Nucleus accumbens (tissue), 56 donors: ENCODE results near the gene GNAI3.
A peak's percentile ranks its signal among the peaks of the same experiment; 100 is the strongest.

Source experiments
- DNase-seq, 56 donors: peaks; one replicate each; lab custom pipeline; 2025; lab: John Stamatoyannopoulos, UW

GNAI3 gene

GRCh38 chr1:109543283-109543987 is 5.0 kb upstream of the GNAI3 start:
- DNase-seq = no peak

DNA sequence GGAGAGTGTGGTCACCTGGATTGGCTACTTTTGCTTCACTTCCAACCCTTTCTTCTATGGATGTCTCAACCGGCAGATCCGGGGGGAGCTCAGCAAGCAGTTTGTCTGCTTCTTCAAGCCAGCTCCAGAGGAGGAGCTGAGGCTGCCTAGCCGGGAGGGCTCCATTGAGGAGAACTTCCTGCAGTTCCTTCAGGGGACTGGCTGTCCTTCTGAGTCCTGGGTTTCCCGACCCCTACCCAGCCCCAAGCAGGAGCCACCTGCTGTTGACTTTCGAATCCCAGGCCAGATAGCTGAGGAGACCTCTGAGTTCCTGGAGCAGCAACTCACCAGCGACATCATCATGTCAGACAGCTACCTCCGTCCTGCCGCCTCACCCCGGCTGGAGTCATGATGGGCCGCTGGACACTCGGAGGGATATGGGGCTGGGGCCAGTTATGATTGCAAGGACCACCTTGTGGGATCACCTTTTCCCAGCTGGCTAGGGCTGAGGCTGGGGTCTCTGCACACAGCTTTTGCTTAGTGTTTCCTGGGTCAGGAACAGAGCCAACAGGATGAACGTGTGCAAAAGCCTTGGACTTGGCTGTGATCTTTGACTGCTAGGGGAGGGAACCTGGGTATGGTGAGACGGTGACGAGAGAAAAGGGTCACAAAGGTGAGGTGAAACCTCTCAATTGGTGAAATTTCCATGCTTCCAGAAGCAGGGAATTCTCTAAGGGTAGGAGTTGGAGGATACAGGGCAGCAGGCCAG is 4.3 kb upstream of the GNAI3 start:
- no peak for DNase-seq

DNA sequence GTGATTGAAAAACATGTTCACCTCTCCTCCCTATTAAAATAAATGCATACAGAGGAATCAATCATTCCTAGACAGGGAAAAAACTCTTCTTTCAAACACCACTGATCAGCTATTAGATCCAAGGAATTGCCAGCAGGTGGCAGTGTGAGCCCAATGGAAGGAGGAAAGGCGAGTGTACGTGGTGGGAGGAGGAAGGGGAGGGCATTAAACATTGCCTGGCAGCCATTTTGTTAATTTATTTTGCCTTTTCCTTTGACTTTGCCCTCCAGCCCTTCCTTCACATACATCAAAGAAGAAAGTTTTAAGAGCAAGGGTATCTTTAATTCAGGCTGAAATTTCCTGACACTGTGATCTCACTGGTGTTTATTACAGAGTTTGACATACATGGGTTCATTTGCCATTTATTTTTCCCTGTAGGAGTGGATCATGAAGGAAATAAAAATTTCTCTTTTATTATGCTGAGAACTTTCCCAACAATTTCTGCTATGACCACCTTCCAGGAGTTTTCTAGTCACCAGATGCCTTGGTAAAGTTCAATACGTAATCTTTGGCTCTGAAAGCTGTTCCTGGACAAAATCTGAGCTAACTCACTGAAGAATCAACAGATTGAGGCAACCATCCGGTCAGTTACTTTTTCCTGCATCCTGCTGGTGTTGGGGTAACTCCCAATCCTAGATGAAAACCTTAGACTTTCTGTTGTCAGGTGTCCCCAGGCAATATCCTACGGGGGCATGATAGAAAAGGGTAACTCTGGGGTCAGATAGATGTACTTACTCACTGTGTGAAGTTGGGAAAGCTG is 1.9 kb upstream of the GNAI3 start:
- peak in 51 of 56 donors; percentile 28 to 94 (median 71) for DNase-seq

- peak in 5 of 56 donors; percentile 30 to 57 (median 46) for DNase-seq
These were observed 723 bp upstream of the GNAI3 start for GRCh38 chr1:109547463-109548320.

DNA sequence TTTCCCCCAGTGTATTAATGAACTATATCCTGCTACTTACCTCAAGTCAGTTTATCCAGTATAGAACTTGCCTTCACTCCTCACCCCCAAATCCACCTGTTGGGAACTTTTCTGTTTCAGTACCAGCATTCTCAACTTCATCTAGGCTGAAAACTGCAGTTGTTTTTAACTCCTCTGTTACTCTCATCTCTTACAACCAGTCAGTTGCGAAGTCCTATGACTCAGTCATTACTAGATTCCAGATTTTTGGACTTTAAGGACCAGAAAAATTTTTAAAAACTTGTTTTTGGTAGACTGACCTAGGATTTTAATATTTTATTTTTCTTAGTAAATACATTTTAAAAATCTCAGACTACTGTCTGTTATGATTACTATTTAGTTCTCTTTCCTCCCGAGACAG is 8.1 kb downstream of the GNAI3 start:
- DNase-seq = no peak

DNA sequence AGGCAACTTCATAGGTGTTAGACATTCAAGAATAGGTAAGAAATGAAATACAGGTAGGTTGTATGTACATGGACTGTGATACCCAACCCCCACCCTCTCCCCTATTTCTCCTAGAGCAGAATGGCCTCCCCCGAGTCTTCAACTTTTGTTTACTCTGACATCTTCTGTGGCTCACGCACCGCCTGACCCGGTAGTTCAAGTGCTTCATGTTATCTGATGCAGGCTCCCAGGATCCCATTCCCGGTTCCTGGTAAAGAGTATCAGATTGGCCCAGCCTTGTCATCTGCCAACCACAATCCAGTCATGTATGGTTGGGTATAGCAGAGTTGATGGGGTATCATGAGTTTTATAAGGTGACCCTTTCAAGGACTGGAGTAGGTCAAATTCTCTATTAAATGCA is 9.1 kb downstream of the GNAI3 start:
- DNase-seq = no peak

DNA sequence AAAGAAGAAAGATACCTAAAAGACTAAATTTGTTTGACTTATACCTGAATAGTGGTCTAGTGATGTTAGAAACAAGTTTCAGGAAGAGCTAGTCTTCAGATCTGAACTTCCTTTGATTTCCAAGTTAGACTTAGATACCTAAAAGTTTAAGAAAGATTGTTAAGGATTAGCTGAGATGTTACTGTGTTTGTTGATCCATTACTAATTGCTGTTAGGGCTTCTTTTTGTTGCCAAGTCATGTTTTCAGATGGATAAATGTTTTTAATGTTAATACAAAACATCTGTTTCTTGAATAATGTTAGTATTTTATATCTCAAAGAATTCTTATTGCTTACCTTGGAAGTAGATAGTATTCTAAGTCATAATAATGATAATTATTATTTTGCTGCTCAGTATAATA is 11.6 kb downstream of the GNAI3 start:
- no peak for DNase-seq

DNA sequence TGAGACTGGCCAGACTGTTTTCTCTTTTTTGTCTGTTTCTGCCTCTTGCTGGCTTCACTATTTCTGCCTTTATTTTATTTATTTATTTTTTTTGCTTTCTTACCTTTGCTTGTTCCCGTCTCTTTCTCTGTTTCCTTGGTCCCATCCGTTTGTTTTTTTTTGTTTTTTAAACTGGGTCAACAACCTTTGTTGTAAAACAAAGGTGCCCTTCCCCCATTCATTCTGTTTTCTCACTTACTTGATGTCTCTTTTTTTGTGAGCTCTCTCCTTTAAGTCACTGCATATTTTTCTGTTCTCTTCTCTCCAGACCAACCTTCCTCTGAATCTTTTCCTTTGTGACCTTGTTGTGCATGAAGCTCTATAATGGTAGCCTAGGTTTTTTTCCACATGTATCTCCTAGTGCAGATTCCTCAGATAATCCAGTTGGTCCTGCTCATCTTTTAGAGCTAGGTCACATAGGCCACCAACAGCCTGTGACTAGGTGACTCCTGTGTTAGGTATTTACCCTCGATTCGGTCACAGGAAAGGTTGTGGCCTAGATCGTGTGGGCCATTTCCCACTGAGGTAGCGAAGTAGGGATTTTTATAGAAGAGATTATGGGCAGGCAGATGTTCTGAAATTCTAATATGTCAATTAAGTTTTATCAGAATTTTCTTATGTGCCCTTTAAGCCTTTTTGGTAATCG is 15.9 kb downstream of the GNAI3 start:
- no peak for DNase-seq

- DNase-seq = no peak
These were observed 16.8 kb downstream of the GNAI3 start for GRCh38 chr1:109565241-109565640.

- DNase-seq = no peak
These were observed 18.6 kb downstream of the GNAI3 start for GRCh38 chr1:109566982-109567381.

DNA sequence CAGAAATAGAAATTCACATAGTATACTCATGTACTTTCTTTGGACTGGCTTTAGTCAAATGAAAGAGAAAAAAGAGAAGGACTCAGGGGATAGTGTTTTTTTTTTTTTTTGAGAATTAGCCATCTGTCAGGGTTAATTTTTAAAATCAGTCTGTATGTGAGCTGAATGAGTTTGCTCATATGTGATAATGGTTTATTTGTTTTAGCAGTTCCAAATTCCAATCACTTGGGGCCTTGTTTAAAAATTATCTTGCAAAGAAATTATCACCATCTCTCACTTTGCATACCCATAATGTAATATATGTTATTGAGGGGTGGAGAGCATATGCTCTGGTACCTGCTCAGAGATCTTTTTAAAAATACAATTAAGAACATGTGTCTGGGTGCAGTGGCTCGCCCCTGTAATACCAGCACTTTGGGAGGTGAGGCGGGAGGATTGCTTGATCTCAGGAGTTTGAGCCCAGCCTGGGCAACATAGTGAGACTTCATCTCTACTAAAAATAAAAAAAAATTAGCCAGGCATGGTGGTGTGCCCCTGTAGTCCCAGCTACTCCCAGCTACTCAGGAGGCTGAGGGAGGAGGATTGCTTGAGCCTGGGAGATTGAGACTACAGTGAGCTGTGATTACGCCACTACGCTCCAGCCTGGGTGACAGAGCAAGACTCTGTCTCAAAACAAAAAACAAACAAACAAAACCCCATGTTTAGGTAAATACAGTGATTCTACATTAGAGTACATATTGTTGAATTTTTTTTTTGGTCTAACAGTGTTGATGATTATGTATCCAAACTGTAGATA is 19.7 kb downstream of the GNAI3 start:
- DNase-seq = no peak

GRCh38 chr1:109569323-109569722 is 20.9 kb downstream of the GNAI3 start:
- DNase-seq = no peak

DNA sequence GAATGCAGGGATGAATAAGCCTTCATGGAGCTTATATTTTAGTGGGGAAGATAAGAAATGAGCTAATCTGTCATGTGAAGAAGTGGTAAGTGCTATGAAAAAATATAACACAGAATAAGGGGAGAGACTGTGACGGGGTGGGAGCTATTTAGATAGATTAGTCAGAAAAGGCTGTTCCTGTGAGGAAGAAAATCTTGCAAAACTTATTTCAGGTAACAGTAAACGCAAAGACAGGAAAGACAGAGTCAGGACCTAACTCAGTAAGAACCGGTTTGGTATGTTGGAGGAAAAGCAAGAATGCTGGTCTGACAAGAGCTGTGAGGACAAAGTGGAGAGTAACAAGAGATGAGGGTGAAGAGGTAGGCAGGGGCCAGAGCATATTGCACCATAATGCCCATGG is 22.0 kb downstream of the GNAI3 start:
- no peak for DNase-seq

GRCh38 chr1:109573785-109574184 is 25.4 kb downstream of the GNAI3 start:
- DNase-seq = no peak

DNA sequence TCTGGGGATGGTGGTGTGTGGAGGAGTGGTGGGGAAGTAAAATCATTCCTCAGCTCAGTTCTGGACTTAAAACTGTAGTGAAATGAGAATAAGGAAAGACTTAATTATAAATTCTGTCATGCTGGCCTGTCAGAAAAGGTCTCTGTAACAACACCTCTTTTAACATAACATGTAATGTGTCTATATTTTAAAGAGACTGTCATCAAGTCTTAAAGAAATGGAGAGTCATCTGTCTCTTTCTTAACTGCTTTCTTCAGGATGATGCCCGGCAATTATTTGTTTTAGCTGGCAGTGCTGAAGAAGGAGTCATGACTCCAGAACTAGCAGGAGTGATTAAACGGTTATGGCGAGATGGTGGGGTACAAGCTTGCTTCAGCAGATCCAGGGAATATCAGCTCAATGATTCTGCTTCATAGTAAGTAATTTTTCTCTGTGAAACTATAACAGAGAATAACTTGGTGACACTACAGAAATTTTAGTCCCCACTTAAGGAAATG is 30.6 kb downstream of the GNAI3 start:
- DNase-seq = no peak

DNA sequence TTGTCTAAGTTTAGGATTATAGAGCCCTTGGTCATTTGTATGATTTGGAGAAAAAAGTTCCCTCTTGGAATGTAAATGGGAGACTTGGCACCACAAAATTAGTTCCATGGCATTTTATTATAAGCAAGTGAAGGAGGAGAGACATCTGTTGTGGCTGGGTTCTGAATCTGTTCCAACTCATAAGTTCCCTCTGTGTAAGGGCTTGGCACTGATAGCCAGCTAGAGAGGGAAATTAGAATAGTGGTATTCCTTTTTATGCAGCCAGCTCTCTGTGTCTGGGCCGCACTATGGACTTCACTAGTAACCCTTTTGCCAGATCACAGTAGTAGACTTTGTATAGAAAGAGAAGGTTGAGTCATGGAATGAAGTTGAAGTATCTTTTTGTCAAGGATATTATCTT is 31.1 kb downstream of the GNAI3 start:
- DNase-seq = peak in 1 of 56 donors; percentile 13

DNA sequence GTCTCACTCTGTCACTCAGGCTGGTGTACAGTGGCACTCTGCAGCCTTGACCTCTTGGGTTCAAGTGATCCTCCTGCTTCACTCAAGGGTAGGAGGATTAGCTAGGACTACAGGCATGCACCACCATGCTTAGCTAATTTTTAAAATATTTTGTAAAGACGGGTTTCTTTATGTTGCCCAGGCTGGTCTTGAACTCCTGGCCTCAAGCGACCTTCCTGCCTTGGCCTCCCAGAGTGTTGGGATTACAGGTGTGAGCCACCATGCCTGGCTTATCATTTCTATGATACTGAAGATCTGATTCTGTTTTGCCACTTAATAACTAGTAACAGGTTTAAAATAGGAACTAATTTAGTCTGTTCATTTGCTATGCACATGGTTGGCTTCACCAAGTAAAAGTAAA is 33.6 kb downstream of the GNAI3 start:
- DNase-seq = no peak

DNA sequence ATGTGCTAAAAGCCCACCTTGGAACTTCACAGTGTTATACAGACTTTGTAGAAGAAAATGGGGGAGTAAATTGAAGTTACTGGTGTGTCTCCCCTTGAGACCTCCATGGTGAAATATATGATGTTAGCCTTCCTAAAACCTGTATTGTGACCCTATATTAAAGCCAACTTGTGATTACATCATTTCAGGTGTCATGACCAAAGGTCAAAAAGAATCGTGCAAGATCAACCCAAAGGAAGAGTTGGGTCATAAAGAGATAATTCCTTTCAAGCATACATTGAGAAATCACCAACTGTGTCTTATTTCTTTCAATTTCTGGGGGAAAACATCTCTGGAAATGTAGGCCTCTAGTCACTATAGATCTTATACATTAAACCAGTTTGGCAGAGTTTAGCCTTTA is 36.4 kb downstream of the GNAI3 start:
- DNase-seq = no peak

GRCh38 chr1:109586055-109586454 is 37.6 kb downstream of the GNAI3 start:
- no peak for DNase-seq
